Measurements from ENCODE around the gene IPO5. TPM values are rescaled to one million over a fixed set of nuclear protein-coding genes. Genes with fewer than 3 reads are reported as not detected.

Gene IPO5
- total RNA-seq, 1 experiment from 2014 or later, result 342 TPM

DNA sequence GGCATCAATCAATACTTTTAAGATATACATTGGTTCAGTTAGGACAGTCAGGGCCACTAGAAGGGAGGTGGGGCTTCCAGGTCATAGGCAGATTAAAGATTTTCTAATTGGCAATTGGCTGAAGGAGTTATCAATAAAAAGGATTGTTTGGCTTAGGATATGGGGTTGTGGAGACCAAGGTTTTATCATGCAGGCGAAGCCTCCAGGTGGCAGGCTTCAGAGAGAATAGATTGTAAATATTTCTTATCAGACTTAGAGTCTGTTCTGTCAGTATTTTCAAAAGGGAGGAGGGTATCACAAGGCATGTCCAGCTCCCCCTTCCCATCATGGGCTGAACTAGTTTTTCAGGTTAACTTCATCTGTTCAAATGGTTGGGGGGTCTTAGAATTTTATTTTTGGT lies 112.0 kb downstream of the IPO5 start:
- H3K14ac ChIP-seq (ENCODE audit: insufficient read depth, low read length), result no peak overlapping the region
- no peak overlapping the region for H2BK5ac ChIP-seq (ENCODE audit: insufficient read length, low read length)
- DNase-seq, result no peak
- no peak overlapping the region for H3K4me2 ChIP-seq (ENCODE audit: insufficient read depth, insufficient read length, low read length)
- no peak overlapping the region for H4K5ac ChIP-seq (ENCODE audit: insufficient read length, low read depth, low read length)
- H3K27me3 ChIP-seq (ENCODE audit: insufficient read depth, low read length), result no peaks in the 10 kb centered on the region
- H2BK12ac ChIP-seq (ENCODE audit: insufficient read length, low read depth, low read length), result no peak overlapping the region
- Mint-ChIP-seq H3K4me3 (no peak overlapping the region), H3K9me3 (no peaks in the 10 kb centered on the region; a peak in 1 of 5 replicates), H3K36me3 (ENCODE audit: insufficient read depth in 1 of 3, low read depth in 3 of 3) (no peaks in the 10 kb centered on the region), H3K27me3 (ENCODE audit: low read depth) (no peaks in the 10 kb centered on the region), H3K27ac (no peak overlapping the region), H3K4me1 (peaks cover 37% of the 10 kb centered on the region in 2 experiments)
- H2BK120ac ChIP-seq (ENCODE audit: low read depth, low read length, poor library complexity, severe bottlenecking), result no peak overlapping the region
- no peaks in the 10 kb centered on the region for H3K9me3 ChIP-seq (ENCODE audit: control insufficient read depth, low read depth, low read length)
- H4K91ac ChIP-seq (ENCODE audit: insufficient read length, low read depth, low read length), result no peak overlapping the region
- peaks cover 9% of the 10 kb centered on the region; the same call in 1 of the 2 replicates for H3K4me1 ChIP-seq (ENCODE audit: insufficient read depth, low read length)
- H2BK15ac ChIP-seq (ENCODE audit: low read depth, low read length), result no peak overlapping the region
- no peak overlapping the region for H3K23ac ChIP-seq (ENCODE audit: insufficient read length, low read depth, low read length)
- H2BK20ac ChIP-seq (ENCODE audit: low read depth, low read length, poor library complexity, severe bottlenecking), result no peak overlapping the region
- no peak overlapping the region for H3K18ac ChIP-seq (ENCODE audit: insufficient read length, low read depth, low read length)
- no peak overlapping the region for H2AK5ac ChIP-seq (ENCODE audit: insufficient read length, low read length)
- no peaks in the 10 kb centered on the region for H3K79me1 ChIP-seq (ENCODE audit: insufficient read depth, low read depth, low read length, poor library complexity, severe bottlenecking)
- H3K56ac ChIP-seq (ENCODE audit: insufficient read length, low read depth, low read length), result no peak overlapping the region
- no peak overlapping the region for H3K9ac ChIP-seq (ENCODE audit: extremely low read depth, insufficient read length, low read length)
- no peak overlapping the region for H3K4ac ChIP-seq (ENCODE audit: low read depth, low read length)
- no CpG with 5 or more reads among the region's 1 CpG for WGBS (ENCODE audit: extremely low coverage, insufficient read length, low lambda C conversion rate)
- H2AFZ ChIP-seq (ENCODE audit: low read length), result no peak overlapping the region
- H3K23me2 ChIP-seq (ENCODE audit: insufficient read length, low read depth, low read length, poor library complexity, severe bottlenecking), result no peaks in the 10 kb centered on the region
- H3K27ac ChIP-seq (ENCODE audit: insufficient read length, low read depth, low read length), result no peak overlapping the region
- H4K20me1 ChIP-seq (ENCODE audit: control insufficient read depth, insufficient read depth, insufficient read length), result no peaks in the 10 kb centered on the region
- no peak overlapping the region for H3T11ph ChIP-seq (ENCODE audit: low read length)
- H3K79me2 ChIP-seq (ENCODE audit: insufficient read depth, low read length), result no peaks in the 10 kb centered on the region
- TF ChIP-seq, protein P1, sequence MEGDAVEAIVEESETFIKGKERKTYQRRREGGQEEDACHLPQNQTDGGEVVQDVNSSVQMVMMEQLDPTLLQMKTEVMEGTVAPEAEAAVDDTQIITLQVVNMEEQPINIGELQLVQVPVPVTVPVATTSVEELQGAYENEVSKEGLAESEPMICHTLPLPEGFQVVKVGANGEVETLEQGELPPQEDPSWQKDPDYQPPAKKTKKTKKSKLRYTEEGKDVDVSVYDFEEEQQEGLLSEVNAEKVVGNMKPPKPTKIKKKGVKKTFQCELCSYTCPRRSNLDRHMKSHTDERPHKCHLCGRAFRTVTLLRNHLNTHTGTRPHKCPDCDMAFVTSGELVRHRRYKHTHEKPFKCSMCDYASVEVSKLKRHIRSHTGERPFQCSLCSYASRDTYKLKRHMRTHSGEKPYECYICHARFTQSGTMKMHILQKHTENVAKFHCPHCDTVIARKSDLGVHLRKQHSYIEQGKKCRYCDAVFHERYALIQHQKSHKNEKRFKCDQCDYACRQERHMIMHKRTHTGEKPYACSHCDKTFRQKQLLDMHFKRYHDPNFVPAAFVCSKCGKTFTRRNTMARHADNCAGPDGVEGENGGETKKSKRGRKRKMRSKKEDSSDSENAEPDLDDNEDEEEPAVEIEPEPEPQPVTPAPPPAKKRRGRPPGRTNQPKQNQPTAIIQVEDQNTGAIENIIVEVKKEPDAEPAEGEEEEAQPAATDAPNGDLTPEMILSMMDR (conservative IDR thresholded peaks at IDR 0.05), result no peak; the same call in 2 of the 3 replicates
- H4K8ac ChIP-seq (replicated peaks; ENCODE audit: insufficient read length, low read depth, low read length), result no peak overlapping the region

Data from H9 (cell line).